ENCODE results near the gene CHID1.

The CHID1 gene

DNA sequence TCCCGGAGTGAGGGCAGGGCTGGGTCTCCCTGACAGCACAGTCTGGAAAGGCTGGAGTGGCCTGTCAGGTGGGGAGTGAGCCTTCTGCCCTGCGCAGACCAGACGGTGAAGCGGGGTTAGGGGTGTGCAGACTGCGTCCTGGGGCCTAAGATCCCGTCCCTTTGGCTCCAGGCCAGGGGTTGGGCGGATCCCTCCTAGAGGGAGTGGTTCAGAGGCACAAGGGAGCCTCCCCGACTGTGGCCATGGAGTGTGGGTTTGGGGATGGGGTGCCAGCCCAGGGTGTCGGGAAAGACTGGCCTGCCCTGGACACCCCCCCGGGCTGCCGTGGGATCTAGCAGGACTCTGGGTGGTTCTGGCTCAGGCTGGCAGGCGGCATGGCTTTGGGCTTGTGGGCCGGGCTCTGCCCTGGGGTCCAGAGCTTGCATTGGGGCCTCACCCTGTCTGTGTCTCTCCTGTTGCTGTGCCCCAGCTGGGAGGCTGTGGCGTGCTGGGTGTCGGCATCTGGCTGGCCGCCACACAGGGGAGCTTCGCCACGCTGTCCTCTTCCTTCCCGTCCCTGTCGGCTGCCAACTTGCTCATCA lies 48.4 kb downstream of the CHID1 start:
- no peak for DNase-seq

DNA sequence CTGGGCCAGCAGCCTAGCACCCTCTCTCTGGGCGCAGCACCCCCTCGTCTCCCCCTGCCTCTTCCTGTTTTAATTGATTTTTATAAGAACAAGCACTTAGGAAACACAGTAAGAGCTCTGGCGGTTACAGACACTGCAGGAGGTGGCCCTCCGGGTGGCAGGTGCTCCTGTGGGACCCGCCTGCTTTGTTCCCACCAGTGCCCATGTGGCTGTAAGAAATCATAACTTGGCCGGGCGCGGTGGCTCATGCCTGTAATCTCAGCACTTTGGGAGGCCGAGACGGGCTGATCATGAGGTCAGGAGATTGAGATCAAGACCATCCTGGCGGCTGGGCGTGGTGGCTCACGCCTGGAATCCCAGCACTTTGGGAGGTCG lies 49.5 kb downstream of the CHID1 start:
- DNase-seq: no peak

DNA sequence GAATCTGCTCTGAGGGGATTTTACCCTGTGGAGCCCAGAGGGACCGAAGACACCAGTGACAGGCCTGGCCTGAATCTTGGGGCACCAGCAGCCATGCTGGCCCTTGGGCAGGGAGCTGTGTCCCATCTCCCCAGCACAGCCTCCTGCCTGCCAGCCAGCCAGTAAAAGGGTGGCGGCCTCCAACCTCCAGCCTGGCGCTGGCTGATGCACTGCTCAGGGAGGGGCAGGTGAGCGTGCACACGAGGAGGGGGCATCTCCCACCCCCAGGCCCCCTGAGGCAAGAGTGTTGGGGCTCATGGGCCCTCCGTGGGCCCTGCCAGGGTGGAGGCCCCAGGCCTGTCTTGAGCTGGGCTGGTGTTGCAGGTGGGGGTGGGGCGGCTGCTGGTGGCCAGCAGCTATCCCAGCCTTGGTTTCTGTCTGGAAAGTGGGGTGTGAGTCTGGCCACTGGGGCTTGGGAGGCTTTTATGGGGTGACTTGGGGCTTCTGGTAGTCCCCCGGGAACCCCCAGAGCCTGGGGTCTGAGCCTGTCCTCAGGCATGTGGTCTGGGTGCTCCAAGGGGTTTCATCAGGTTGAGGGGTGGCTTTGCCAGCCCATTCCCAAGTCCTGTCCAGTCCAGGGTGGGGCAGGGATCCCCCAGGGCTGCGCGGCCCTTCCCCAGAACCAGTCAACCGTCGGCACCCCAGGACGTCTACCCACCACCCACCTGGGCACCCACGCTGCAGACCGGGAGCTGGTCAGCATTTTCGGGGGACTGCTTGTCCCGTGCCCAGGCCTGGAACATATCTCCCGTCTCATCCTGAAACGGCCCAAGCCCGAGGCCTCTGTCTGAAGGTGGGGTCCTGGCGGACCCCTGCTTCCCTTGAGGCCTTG lies 50.1 kb downstream of the CHID1 start:
- DNase-seq: no peak

DNA sequence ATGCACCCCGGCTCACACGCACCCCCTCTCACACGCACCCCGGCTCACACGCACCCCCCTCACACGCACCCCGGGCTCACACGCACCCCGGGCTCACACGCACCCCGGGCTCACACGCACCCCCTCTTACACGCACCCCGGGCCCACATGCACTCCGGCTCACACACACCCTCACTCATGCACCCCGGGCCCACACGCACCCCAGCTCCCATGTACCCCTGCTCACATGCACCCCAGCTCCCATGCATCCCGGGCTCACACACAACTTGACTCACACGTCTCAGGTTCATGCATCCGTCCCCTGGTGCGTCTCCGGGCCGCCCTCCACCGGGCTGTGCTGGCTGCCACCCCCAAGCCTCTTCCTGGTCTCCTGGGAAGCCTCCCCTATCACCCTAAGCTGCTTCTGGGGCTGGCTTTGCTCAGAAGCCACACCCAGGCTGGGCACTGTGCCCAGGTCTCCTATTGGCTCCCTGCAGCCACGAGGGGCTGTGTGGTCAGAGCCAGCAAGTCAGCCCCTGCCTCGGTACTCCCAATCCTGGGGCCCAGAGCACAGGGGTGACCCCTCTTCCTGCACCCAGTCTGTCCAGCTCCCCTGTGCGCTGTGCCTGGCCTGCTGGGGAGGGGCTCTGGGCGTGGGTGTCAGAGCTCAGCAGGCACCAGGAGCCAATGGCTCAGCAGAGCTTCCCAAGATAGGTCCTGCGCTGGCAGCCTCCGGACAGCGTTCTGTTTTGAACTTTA lies 51.0 kb downstream of the CHID1 start:
- peak; percentile 77 for DNase-seq

DNA sequence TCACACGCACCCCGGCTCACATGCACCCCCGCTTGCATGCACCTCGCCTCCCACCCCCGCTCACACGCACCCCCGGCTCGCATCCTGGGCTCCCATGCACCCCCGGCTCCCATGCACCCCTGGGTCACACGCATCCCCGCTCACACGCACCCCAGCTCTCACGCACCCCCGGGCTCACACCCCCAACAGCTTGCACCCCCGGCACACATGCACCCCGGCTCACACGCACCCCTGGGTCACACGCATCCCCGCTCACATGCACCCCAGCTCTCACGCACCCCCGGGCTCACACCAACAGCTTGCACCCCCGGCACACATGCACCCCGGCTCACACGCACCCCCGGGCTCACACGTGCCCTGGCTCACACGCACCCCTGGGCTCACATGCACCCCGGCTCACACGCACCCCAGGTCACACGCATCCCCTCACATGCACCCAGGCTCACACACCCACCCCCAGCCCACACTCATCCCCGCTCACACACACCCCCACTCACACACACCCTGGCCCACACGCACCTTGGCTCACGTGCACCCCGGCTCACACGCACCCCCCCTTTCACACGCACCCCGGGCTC lies 51.8 kb downstream of the CHID1 start:
- no peak for DNase-seq

DNA sequence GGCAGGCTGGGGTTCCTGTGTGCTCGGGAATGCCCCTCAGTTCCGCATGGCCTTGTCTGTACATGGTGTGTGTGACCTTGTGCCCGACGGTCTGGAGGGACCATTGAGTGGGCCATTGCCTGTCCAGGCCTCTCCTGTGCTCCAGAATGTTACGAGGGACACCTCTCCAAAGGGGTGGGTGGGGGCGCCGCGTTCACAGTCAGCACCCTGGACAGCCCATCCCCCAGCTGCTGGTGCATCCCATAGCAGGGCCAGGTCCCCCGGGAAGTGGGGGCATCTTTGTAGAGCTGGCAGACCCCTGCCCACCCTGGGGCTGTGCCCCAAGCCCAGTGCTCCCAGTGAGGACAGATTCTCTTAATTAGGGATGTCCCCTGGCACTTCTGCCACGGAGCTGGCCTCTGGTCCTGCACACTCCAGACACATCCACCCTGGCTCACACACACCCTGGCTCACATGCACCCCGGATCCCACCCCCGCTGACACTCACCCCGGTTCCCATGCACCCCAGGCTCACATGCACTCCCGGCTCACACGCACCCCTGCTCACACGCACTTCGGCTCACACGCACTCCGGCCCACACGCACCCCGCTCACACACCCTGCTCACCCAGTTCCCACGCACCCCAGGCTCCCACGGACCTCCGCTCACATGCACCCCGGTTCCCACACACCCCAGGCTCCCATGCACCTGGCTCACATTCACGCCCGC lies 52.4 kb downstream of the CHID1 start:
- DNase-seq: no peak

DNA sequence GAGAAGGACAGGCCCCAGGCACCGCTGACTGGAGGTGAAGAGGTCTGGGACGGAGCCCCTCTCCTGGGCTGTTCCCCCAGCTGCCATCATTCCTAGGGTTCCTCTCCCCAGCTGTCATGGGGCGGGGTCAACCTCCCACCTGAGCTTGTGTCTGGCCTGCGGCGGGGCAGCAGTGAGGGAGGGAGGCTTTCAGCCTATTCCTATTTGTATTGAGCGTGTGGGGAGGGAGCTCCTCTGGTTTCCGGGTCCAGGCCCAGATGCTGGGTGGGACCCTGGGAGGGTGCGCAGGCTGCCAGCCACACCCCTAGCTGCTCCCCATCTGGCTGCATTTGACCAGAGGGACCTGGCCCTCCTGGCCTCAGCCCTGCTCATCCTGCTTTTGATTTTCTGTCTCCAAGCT lies 54.2 kb downstream of the CHID1 start:
- no peak for DNase-seq

DNA sequence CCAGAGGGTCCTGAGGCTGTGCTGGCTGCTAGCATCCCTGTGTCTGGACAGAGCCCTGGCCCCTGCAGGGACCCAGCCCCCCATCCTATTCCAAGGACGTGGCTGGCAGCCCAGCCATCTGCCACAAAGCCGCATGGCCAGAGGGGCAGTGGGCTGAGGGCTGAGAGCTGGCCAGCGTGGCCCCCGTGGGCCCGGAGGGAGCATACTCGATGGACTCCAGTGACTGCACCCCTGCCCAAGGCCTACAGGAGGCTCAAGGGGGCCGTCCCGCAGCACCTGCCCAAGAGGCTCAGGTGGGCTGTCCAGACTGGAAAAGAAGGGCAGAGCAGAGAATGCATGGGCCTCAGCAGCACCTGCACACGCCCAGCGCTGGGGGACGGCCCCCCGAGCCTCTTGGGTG lies 54.8 kb downstream of the CHID1 start:
- DNase-seq: no peak

DNA sequence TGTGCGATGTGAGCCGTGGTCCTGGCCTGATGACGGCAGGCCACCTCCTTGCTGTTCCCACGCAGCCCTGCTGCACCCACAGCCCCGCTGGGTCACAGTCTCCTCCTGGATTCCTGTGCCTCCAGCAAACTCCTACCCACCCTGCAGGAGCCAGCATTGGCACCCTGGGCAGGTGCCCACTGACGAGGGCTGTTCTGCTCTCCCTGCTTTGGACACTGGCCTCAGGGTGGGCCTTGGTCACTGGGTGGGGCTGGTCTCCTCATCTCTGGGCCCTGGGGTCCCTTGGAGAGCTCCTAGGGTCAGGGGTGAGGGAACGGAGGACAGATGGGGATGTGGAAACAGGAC lies 55.3 kb downstream of the CHID1 start:
- no peak for DNase-seq

DNA sequence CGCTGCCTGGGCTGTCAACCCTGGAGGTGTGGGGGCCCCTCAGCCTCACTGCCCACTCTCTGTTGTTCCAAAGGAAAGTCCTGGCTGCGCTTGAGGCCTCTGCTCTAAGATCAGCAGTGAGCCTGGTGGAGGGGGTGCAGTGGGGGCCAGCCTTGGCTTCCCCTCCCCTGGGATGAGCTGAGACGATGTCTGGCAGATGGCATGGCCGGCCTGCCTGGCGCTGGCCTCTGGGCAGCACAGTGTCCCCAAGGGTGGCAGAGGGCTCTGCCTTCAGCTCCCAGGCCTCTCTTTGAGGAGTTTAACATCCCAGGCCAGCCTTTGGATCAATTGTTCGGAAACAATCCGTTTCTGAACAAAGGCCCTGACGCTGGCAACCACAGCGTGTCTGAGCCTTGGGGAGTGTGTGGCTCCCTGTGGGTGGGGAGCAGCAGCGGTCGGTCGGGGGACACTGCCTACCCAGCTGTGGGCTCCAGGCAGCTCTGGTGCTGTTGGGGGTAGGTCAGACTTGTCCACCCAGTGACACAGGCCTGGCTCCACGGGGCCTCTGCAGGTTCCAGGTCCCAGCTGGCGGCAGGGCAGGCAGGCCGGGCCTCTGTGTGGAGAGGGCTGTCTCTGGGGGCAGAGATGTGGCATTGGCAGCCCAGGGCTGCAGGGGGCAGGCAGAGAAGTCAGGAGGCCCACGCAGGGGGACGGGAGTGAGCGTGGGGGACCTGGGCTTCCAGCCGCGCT lies 55.8 kb downstream of the CHID1 start:
- DNase-seq: no peak

DNA sequence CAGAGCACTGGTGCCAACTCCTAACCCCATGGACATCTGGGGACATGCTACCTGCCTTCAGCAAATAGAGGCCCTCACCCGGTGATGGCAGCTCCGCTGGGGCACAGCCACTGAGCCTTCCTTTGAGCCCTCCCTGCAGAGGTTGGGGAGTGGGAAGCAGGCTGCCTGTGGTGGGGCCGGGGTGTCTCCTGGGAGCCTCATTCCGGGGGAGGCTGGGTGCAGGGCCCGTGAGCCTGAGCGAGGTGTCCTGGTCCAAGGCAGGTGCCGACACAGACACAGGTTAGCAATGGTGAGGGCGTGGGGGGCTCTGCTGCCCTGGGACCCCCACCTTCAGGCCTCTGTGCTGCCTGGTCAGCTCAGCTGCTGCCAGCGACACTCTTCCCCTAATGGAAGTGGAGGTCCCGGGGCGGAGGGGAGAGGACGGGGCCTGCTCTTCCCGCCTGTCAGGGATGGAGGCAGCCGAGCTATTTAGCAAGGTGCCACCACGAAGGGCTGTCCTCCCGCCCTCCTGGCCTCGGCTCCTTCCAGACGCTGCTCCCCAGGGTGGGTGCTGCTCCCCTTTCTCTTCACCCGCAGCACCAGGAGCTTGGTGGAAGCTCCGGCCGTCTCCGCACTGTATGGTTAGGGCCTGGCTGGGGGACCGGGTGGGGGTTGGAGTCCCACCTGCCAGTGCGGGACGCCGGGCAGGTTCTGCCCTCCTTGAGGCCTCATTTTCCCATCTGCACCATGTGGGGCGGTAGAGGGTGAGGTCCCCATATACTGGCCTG lies 56.7 kb downstream of the CHID1 start:
- no peak for DNase-seq

DNA sequence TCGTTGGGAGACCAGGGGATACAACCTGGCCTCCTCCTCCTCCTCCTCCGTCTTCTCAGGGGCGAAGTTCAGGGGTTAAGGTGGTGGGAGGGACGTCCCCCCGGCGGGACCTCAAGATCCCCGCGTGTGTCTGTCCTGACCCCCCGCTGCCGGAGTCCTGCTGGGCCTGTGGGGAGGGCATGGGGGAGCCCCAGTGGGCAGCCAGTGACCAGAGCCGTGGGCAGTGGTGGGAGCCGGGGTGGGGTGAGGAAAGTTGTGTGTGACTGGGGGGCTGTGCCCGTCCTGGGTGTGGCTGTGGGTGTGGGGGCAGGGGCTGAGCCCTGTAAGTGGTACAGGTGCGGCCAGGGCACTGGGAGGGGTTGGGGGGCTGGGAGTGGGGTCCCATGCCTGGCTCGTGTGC lies 57.8 kb downstream of the CHID1 start:
- DNase-seq: no peak

DNA sequence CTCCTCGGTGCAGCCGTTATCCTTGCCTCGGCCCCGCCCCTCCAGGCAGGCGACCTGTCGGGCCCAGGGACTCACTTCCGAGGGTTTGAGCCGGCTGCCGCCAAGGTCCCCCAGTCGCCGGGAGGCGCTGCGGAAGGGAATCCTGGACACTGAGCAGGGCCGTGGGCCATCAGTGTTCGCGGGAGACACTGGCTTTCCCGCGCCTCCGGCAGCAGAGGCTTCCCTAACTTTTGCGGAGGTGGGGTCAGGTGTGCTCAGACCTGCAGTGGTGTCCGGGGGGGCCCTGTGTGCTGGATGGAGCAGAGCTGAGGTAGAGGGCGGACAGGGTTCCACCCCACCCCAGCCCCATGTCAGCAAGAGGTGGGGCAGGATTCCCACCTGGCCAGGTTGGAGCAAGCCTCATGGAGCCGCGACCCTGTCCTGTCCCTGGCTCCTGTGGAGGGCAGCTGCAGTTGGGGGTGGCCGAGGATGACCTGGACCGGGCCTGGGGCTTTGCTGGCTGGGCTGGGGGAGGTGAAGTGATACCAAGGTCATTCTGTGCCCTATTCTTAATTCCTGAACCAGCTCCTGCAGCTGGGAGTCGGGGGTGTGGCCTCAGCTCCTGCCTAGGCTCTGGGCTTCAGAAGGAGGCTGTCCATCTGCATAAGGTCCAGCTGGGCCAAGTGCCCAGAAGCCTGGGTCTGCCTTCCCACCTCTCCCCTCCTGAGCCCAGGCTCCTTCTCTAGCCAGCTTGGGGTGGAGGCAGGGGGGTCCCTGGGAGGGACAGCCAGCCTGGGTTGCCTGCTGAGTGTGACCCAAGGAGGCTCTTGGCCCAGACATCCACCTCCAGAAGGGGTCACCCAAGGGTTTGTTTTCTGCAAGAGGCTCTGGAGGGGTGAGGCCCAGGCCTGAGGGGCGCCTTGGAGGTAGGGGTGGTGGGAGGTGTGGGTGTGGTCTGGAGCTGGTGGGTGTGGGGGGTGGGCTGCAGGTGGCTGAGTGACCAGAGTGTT lies 59.5 kb downstream of the CHID1 start:
- no peak for DNase-seq

DNA sequence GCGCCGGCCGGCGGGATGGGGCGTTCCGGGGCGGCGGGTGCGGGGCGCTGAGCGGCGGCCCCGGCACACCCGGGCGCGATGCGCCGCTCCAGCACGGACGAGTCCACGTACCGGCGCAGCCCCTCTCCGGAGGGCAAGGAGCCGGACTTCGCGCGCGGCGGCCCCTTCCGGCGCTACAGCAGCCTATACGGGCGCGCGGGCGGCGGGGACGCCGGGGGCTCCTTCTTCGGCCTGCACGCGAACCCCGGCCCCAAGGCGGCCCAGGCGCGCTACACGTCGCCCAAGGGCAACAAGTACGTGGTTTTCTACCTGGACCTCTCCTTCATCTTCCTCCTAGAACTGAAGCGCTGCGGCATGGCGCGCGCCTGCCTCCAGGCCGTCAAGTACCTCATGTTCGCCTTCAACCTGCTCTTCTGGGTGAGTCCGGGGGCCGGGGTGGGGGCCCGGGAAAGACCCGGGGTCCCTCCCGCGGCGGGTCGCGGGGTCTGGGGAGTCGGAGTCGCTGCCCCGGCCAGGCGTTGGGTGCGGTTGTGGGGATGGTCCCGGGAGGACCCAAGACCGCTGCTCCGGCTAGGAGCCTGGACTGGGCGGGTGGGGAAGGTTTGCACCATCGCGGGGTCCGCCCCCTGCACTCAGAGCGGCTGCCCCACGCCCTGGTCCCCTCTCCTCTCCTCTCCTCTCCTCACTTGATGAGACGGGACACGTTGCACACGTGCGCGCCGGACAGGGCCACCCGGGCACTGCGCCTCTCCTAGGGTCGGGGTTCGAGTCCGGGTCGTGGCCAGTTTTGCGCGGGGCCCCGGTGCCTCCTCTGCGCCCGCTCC lies 60.4 kb downstream of the CHID1 start:
- no peak for DNase-seq

DNA sequence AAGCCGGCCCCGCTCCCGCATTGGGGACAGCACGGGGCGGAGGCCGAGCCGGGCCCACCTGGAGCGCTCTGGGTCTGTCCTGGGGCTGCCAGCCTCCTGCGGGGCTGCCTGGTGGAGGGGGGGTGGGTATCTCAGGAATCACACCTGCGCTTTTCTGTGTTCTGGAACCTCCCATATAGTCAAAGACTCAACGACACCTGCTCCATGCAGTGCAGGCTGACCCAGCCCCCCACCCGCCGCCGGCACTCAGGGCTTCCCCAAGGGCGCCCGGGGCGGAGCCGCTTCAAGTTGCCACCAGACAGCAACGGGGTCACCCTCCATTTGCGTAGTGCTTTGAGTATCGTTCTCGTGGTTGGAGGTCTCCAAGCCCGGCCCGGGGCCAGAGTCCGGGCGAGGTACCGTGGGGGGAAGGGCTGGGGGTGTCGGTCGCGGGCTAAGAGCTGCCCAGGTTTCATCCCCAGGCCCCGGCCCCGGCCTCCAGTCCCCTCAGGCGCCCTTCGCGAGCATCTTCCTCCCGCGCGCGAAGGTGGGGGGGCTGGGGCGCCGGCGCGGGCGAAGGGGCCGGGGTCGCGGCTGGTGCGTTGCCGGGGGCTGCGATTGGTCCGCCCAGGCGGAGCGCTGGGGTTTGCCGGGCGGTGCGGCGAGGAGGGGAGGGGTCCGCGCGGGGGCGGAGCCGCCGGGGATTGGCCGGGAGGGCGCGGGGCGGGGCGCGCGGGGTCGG lies 61.3 kb downstream of the CHID1 start:
- no peak for DNase-seq

DNA sequence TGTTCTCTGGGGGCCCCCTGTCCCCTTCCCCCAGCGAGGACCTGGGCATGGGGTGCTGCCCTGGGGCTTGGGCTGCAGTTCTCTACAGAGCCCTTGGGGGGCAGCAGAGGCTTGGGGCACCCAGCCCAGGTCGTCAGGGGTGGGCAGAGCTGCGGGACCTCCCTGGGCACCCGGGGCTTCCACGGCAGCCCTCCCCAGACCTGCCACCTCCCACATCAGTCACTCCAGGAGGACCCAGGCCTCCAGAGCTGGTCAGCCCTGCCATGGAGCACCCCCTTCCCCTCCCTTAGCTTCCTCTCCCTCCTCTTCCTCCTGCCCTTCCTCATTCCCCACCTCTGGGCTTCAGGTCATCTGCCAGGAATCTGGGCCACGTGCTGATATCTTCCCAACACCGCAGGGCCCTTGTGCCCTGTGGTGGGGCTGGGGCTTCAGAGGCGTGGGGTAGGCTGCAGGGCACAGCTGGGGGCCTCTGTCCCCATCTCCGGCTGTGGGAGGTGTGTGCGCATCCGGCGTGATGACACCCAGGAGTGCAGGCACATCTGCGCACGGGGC lies 62.2 kb downstream of the CHID1 start:
- DNase-seq: no peak

DNA sequence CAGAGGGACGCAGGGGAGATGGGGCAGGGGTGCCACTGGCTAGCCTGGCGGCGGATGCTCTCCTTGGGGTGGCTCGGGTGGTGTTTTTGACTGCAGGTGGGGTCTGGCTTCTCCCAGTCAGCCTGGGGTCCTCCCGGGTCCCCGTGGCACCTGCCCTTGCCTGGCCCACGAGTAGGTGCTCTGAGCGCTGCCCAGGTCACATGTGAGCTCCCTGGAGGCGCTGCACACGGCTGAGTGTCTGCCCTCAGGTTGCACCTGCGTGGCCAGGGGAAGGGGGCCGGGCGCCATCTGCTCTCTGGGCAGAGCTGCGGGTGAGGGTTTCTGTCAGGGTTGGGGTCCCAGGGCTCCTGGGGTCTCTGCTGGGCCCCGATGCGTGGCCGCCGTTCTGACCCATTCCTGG lies 62.7 kb downstream of the CHID1 start:
- no peak for DNase-seq

DNA sequence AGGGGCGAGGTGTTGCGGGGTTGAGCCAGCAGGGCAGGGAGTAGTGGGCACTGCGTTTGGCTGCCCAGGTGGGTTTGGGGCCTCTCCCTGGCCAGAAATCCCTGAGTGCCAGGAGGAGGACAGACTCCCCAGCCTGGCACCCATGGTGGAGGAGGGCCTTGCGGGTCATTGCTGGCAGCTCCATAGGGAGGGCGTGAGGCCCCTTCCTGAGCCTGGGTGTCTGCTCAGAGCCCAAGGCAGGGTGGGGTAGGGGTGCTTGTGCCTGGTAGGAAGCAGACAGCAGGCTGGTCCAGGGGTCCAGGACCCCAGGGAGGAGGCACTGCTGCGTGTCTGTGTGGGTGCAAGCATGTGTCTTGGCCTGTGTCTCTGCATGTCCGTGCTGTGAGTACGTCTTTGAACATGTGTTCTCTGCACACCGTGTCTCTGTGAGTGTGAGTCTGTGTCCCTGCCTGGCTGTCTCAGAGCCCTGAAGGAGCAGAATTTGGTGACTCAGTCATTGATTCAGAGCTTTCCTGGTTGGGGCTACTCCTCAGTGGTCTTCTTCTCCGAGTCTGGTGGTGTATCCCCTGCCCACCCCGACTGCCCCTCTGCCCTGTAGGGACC lies 64.0 kb downstream of the CHID1 start:
- no peak for DNase-seq
